Uterus (tissue), 2 donors: ENCODE data around the gene SPHK2.

Experiments
- POLR2A ChIP-seq, 2 donors: fragments of 450-650 bp; IDR thresholded peaks; one replicate each; pipeline ENCODE4 v1.6.1; 2016; ENCODE audit warnings: antibody characterized with exemption in 2 of 2, mild to moderate bottlenecking in 1 of 2, moderate library complexity in 1 of 2
- TF ChIP-seq, protein P1 (sequence below), 4 experiments: fragments of 200-600 bp in 2 of 4; fragments of 450-650 bp in 2 of 4; sonication (generic) in 2 of 4; IDR thresholded peaks; one replicate each; pipeline ENCODE4 v1.5.1; 2016 to 2019; ENCODE audit warnings: antibody characterized with exemption in 4 of 4, mild to moderate bottlenecking in 2 of 4, moderate library complexity in 1 of 4

DNA sequence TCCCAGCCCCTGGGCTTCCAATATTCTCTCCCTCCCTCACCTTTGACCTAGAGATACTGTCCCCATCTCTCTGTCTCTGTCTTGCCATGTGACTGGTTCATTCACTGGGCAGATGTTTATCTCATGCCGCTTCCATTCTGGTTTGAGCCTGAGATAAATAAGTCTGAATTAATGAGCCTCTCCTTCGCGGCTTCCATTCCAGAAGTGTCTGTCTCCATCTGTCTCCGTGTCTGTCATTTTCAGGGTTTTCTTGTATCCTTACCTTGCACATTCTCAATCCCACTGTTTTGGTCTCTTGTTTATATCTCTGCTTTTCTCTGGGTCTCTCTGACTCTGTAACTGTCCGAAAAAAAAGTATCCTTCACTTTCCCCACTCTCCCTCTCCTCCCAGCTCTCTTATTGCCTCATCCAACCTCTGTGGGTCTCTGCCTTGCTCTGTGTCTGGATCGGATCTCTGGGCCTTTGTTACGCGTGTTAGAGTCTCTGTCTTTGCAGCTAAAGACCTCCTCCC, 4.3 kb downstream of the SPHK2 start:
- TF ChIP-seq, protein P1, sequence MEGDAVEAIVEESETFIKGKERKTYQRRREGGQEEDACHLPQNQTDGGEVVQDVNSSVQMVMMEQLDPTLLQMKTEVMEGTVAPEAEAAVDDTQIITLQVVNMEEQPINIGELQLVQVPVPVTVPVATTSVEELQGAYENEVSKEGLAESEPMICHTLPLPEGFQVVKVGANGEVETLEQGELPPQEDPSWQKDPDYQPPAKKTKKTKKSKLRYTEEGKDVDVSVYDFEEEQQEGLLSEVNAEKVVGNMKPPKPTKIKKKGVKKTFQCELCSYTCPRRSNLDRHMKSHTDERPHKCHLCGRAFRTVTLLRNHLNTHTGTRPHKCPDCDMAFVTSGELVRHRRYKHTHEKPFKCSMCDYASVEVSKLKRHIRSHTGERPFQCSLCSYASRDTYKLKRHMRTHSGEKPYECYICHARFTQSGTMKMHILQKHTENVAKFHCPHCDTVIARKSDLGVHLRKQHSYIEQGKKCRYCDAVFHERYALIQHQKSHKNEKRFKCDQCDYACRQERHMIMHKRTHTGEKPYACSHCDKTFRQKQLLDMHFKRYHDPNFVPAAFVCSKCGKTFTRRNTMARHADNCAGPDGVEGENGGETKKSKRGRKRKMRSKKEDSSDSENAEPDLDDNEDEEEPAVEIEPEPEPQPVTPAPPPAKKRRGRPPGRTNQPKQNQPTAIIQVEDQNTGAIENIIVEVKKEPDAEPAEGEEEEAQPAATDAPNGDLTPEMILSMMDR (IDR thresholded peaks at IDR 0.05), result no peak
- TF ChIP-seq POLR2A (IDR thresholded peaks at IDR 0.05), result no peak
